ENCODE measurements around the gene KRTAP11-1. TPM values are rescaled to one million over a fixed set of nuclear protein-coding genes. Genes with fewer than 3 reads are reported as not detected.

The KRTAP11-1 gene
- not detected for total RNA-seq
- not detected for polyA plus RNA-seq
- long read RNA-seq, donor 1: 0 reads
- long read RNA-seq, donor 2: 0 reads
- long read RNA-seq, donor 3: 0 reads

- intact Hi-C loops (cut with DNase I): no loop called here
- H3K4me3 ChIP-seq: no peak within 1 kb of the TSS
- no peaks in the 10 kb centered on the region for H3K9me3 ChIP-seq
- H3K4me1 ChIP-seq: no peaks in the 10 kb centered on the region
- TF ChIP-seq CTCF (IDR thresholded peaks at IDR 0.05): no peak
- no peaks in the 10 kb centered on the region for H3K36me3 ChIP-seq
- H3K27ac ChIP-seq: no peak within 1 kb of the TSS
- WGBS, 2 donors: 76 to 90% methylated on average over 2 of the region's 2 CpGs
- DNase-seq (no peak), ATAC-seq (no peak)
- H3K27me3 ChIP-seq: peaks cover 0 to 6% (median 0%) of the 10 kb centered on the region in 7 donors
Observed at GRCh38 chr21:30881480-30881879, at the start of gene KRTAP11-1. Gene KRTAP11-1, minus strand, starts transcription at chr21:30881580. Its CDS starts 56 bp downstream, at chr21:30881524.

- no peaks in the 10 kb centered on the region for H3K4me1 ChIP-seq
- no peak for TF ChIP-seq CTCF (IDR thresholded peaks at IDR 0.05)
- intact Hi-C loops (cut with DNase I): no loop called here
Observed at GRCh38 chr21:30924146-30924700, 42.8 kb upstream of the KRTAP11-1 start.

GRCh38 chr21:30921129-30921528, 39.7 kb upstream of the KRTAP11-1 start:
- ATAC-seq: no peak
- H3K36me3 ChIP-seq: no peaks in the 10 kb centered on the region
- H3K4me1 ChIP-seq: no peaks in the 10 kb centered on the region
- H3K9me3 ChIP-seq: peaks cover 0 to 11% (median 0%) of the 10 kb centered on the region in 11 donors
- WGBS, 2 donors: 63 to 67% methylated on average over 4 of the region's 4 CpGs
- intact Hi-C loops (cut with DNase I): no loop called here
- no peaks in the 10 kb centered on the region for H3K27me3 ChIP-seq
- DNase-seq: no peak
- no peak overlapping the region for H3K27ac ChIP-seq
- no peak for TF ChIP-seq CTCF (IDR thresholded peaks at IDR 0.05)
- no peak overlapping the region for H3K4me3 ChIP-seq

More at GRCh38 chr21:30924146-30924700, 42.8 kb upstream of the KRTAP11-1 start:
- no peak for ATAC-seq
- 56 to 57% methylated on average over 4 of the region's 4 CpGs for WGBS, 2 donors
- H3K36me3 ChIP-seq: no peaks in the 10 kb centered on the region
- no peak overlapping the region for H3K4me3 ChIP-seq
- H3K9me3 ChIP-seq: peaks cover 0 to 30% (median 10%) of the 10 kb centered on the region in 11 donors
- no peak overlapping the region for H3K27ac ChIP-seq
- no peak for DNase-seq
- H3K27me3 ChIP-seq: no peaks in the 10 kb centered on the region

- WGBS, 2 donors: 87 to 94% methylated on average over 1 of the region's 1 CpG
- intact Hi-C loops (cut with DNase I): no loop called here
- ATAC-seq (no peak), DNase-seq (no peak)
- Histone ChIP-seq H3K27me3 (no peaks in the 10 kb centered on the region), H3K9me3 (no peaks in the 10 kb centered on the region), H3K27ac (no peak overlapping the region), H3K4me1 (no peaks in the 10 kb centered on the region), H3K36me3 (no peaks in the 10 kb centered on the region), H3K4me3 (no peak overlapping the region)
- TF ChIP-seq CTCF (IDR thresholded peaks at IDR 0.05): no peak
Observed at GRCh38 chr21:30917557-30917956, 36.2 kb upstream of the KRTAP11-1 start.
